ENCODE data around the gene RELA.

- TF ChIP-seq CTCF (IDR thresholded peaks at IDR 0.05; ENCODE audit: low read depth, low read length) (no peak), EZH2phosphoT487 (IDR thresholded peaks at IDR 0.05; ENCODE audit: low read depth) (no peak)
These were observed 393 bp downstream of the RELA start for GRCh38 chr11:65662247-65662798.
